HEK293 (cell line): ENCODE results near the gene SPATA33.

Experiments
- CTCF ChIA-PET: fragments of 350-600 bp; formaldehyde crosslinking; extraction: SDS; loops from one replicate; lab custom pipeline; 2021; ENCODE audit warnings: antibody characterized with exemption; lab: Yijun Ruan, JAX
- POLR2A ChIA-PET: fragments of 300-600 bp; formaldehyde crosslinking; extraction: SDS; loops from one replicate; lab custom pipeline; 2020; ENCODE audit warnings: antibody characterized with exemption, inconsistent platforms; lab: Yijun Ruan, JAX
- H3K27ac ChIP-seq: fragments of 200-500 bp; sonication (Bioruptor generic); 2 replicates; pipeline ENCODE4 v1.5.1; 2014; ENCODE audit warnings: low read depth, low read length, control low read depth, inconsistent platforms; ENCODE audit errors: extremely low read depth
- H3K36me3 ChIP-seq, 2 experiments: fragments of 200-500 bp in 1 of 2; sonication (Bioruptor generic) in 1 of 2; 1 replicate in 1 of 2; 2 replicates in 1 of 2; pipeline ENCODE4 v1.5.1; 2014 to 2017; ENCODE audit warnings: inconsistent platforms in 2 of 2, low read length in 2 of 2; ENCODE audit not compliant: control insufficient read depth in 2 of 2, insufficient read depth in 1 of 2
- H3K4me1 ChIP-seq: fragments of 200-500 bp; sonication (Bioruptor generic); 2 replicates; pipeline ENCODE4 v1.5.1; 2014; ENCODE audit warnings: mild to moderate bottlenecking, low read length, inconsistent platforms; ENCODE audit not compliant: control insufficient read depth, insufficient read depth
- H3K4me3 ChIP-seq: 2 replicates; pipeline ENCODE4 v1.5.1; 2011; ENCODE audit warnings: low read depth, mild to moderate bottlenecking, control low read depth, low read length, moderate library complexity
- H3K9me3 ChIP-seq: fragments of 200-500 bp; sonication (Bioruptor generic); 2 replicates; pipeline ENCODE4 v1.5.1; 2014; ENCODE audit warnings: low read depth, low read length, inconsistent platforms; ENCODE audit not compliant: control insufficient read depth, insufficient read depth
- EGR2 ChIP-seq: fragments of 450-650 bp; formaldehyde crosslinking; IDR thresholded peaks from 2 replicates; pipeline ENCODE4 v1.5.1; 2016; ENCODE audit warnings: low read depth, missing biosample characterization, missing genetic modification characterization
- HIC1 ChIP-seq: fragments of 450-650 bp; formaldehyde crosslinking; IDR thresholded peaks from 2 replicates; pipeline ENCODE4 v1.5.1; 2016; ENCODE audit warnings: missing biosample characterization, missing genetic modification characterization
- PRDM1 ChIP-seq: fragments of 450-650 bp; formaldehyde crosslinking; IDR thresholded peaks from 2 replicates; pipeline ENCODE4; 2016; ENCODE audit warnings: missing biosample characterization, missing genetic modification characterization
- SCRT2 ChIP-seq: fragments of 450-650 bp; formaldehyde crosslinking; IDR thresholded peaks from 2 replicates; pipeline ENCODE4 v1.5.1; 2016; ENCODE audit warnings: missing biosample characterization, missing genetic modification characterization
- SP3 ChIP-seq: fragments of 450-650 bp; formaldehyde crosslinking; IDR thresholded peaks from 2 replicates; pipeline ENCODE4 v1.5.1; 2016; ENCODE audit warnings: missing biosample characterization, missing genetic modification characterization
- ZBTB48 ChIP-seq: fragments of 450-650 bp; formaldehyde crosslinking; IDR thresholded peaks from 2 replicates; pipeline ENCODE4 v1.5.1; 2016; ENCODE audit warnings: missing biosample characterization, missing genetic modification characterization
- ZBTB7A ChIP-seq: fragments of 450-650 bp; formaldehyde crosslinking; IDR thresholded peaks from 2 replicates; pipeline ENCODE4 v1.5.1; 2016; ENCODE audit warnings: low read depth, missing biosample characterization, missing genetic modification characterization
- ZIC2 ChIP-seq: fragments of 450-650 bp; formaldehyde crosslinking; IDR thresholded peaks from 2 replicates; pipeline ENCODE4 v1.5.1; 2016; ENCODE audit warnings: missing biosample characterization, missing genetic modification characterization
- ZNF175 ChIP-seq: fragments of 450-650 bp; formaldehyde crosslinking; IDR thresholded peaks from 2 replicates; pipeline ENCODE4 v1.5.1; 2016; ENCODE audit warnings: missing biosample characterization, missing genetic modification characterization
- ZNF184 ChIP-seq: fragments of 450-650 bp; IDR thresholded peaks from 2 replicates; pipeline ENCODE4 v1.5.1; 2018; ENCODE audit warnings: missing biosample characterization, mild to moderate bottlenecking, missing genetic modification characterization
- ZNF423 ChIP-seq: fragments of 450-650 bp; formaldehyde crosslinking; IDR thresholded peaks from 2 replicates; pipeline ENCODE4 v1.5.1; 2016; ENCODE audit warnings: missing biosample characterization, missing genetic modification characterization
- ZNF558 ChIP-seq: fragments of 450-650 bp; formaldehyde crosslinking; IDR thresholded peaks from 2 replicates; pipeline ENCODE4 v1.5.1; 2016; ENCODE audit warnings: missing biosample characterization, missing genetic modification characterization
- ZNF561 ChIP-seq: fragments of 450-650 bp; IDR thresholded peaks from 2 replicates; pipeline ENCODE4 v1.5.1; 2018; ENCODE audit warnings: missing biosample characterization, missing genetic modification characterization, borderline replicate concordance
- ZNF621 ChIP-seq: fragments of 450-650 bp; formaldehyde crosslinking; IDR thresholded peaks from 2 replicates; pipeline ENCODE4 v1.5.1; 2017; ENCODE audit warnings: missing biosample characterization, missing genetic modification characterization
- ZNF692 ChIP-seq: fragments of 450-650 bp; formaldehyde crosslinking; IDR thresholded peaks from 2 replicates; pipeline ENCODE4 v1.5.1; 2016; ENCODE audit warnings: missing biosample characterization, missing genetic modification characterization
- ZNF776 ChIP-seq: fragments of 450-650 bp; formaldehyde crosslinking; IDR thresholded peaks from 2 replicates; pipeline ENCODE4 v1.5.0; 2017; ENCODE audit warnings: missing biosample characterization, missing genetic modification characterization, borderline replicate concordance
- ZSCAN23 ChIP-seq: fragments of 450-650 bp; formaldehyde crosslinking; IDR thresholded peaks from 2 replicates; pipeline ENCODE4 v1.5.1; 2016; ENCODE audit warnings: missing biosample characterization, missing genetic modification characterization
- TF ChIP-seq, protein P1 (sequence below): fragments of 450-650 bp; formaldehyde crosslinking; IDR thresholded peaks from 2 replicates; pipeline ENCODE4 v1.5.1; 2016; ENCODE audit warnings: missing biosample characterization, missing genetic modification characterization
- TF ChIP-seq, protein P2 (sequence below): fragments of 450-650 bp; formaldehyde crosslinking; optimal IDR thresholded peaks from 2 replicates; pipeline ENCODE3; 2016; ENCODE audit warnings: missing biosample characterization, mild to moderate bottlenecking, missing genetic modification characterization
- TF ChIP-seq, protein P3 (sequence below): fragments of 450-650 bp; formaldehyde crosslinking; IDR thresholded peaks from 2 replicates; pipeline ENCODE4 v1.5.1; 2017; ENCODE audit warnings: missing biosample characterization, mild to moderate bottlenecking, missing genetic modification characterization, moderate library complexity
- TF ChIP-seq, protein P4 (sequence below): fragments of 450-650 bp; formaldehyde crosslinking; IDR thresholded peaks from 2 replicates; pipeline ENCODE4 v1.5.1; 2016; ENCODE audit warnings: missing biosample characterization, missing genetic modification characterization

The SPATA33 gene

GRCh38 chr16:89700649-89701424 lies 43.2 kb downstream of the SPATA33 start (continued):
- peak; percentile 28; the same call in 1 of the 2 replicates for TF ChIP-seq ZIC2 (tag by site-specific recombination)
- TF ChIP-seq EGR2 (tag by site-specific recombination) = peak; percentile 3; the same call in 1 of the 2 replicates
- TF ChIP-seq, protein P1, sequence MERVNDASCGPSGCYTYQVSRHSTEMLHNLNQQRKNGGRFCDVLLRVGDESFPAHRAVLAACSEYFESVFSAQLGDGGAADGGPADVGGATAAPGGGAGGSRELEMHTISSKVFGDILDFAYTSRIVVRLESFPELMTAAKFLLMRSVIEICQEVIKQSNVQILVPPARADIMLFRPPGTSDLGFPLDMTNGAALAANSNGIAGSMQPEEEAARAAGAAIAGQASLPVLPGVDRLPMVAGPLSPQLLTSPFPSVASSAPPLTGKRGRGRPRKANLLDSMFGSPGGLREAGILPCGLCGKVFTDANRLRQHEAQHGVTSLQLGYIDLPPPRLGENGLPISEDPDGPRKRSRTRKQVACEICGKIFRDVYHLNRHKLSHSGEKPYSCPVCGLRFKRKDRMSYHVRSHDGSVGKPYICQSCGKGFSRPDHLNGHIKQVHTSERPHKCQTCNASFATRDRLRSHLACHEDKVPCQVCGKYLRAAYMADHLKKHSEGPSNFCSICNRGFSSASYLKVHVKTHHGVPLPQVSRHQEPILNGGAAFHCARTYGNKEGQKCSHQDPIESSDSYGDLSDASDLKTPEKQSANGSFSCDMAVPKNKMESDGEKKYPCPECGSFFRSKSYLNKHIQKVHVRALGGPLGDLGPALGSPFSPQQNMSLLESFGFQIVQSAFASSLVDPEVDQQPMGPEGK (tag by site-specific recombination) = peak; percentile 75
- TF ChIP-seq, protein P2, sequence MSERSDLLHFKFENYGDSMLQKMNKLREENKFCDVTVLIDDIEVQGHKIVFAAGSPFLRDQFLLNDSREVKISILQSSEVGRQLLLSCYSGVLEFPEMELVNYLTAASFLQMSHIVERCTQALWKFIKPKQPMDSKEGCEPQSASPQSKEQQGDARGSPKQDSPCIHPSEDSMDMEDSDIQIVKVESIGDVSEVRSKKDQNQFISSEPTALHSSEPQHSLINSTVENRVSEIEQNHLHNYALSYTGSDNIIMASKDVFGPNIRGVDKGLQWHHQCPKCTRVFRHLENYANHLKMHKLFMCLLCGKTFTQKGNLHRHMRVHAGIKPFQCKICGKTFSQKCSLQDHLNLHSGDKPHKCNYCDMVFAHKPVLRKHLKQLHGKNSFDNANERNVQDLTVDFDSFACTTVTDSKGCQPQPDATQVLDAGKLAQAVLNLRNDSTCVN (tag by site-specific recombination) = peak; percentile 77
- peak; percentile 47; the same call in 1 of the 2 replicates for TF ChIP-seq HIC1 (tag by site-specific recombination)
- TF ChIP-seq ZBTB7A (tag by site-specific recombination) = peak; percentile 46
- TF ChIP-seq ZNF692 = peak; percentile 68
- TF ChIP-seq ZNF184 = no peak
- TF ChIP-seq ZNF175 (tag by site-specific recombination) = no peak

DNA sequence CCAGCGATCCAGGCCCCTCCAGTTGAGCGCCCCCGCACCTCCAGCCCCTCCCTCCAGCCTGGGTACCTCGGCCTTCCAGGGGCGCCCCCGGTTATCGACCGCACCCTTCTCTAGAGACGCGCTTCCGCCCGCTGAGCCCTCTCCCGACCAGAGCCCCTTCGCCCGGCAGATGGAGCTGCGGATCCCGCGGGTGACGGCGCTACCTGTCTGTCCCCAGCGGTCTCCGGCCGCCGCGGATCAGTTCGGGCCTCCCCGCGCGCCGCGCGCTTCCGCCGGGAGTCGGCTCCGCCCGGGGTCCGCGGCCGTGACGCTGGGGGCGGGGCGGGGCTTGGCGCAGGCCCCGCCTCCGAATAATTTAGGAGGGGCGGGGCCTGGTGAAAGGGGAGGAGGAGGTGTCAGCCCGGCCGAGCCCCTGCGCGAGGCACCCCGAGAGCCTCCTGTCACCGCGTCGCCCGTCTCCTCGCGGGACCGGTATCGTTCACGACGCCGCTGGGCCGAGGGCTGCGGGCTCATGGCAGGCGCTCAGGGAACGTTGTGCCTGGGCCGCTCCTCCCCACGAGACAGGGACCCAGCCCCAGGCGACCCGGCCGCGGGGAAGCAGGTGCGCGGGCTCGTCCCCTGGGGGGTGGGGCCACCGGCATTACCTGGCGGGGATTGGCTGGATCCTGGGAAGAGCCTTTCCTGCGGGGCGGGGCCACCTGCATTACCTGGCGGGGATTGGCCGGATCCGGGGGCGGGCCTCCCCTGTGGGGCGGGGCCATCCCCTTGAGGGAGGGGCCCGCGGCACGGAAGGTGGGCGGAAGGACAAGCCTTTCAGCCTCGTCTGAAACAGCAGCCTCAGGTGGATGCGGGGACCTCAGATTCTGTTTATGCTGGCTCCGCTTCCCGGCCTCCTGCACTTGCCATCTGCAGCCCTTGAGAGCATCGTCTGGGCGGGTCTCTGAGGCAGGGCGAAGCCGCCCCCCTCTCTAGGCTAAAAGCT lies 44.1 kb downstream of the SPATA33 start, which contains the start of gene SPATA2L:
TSS of gene SPATA2L (minus strand) at position 281 of the 982 bp plus-strand sequence. CDS start 473 bp downstream, outside the sequence.
- ChIA-PET POLR2A (interaction anchor here (0.7 to 2.5 kb wide), 5 partner anchors 15 to 220 kb away, joined by 3 to 17 read pairs (median 7); partner anchors contain the start of gene CDK10), CTCF (interaction anchor here (0.6 to 1.1 kb wide), 4 partner anchors 9 to 393 kb away, joined by 3 to 4 read pairs (median 3); no protein-coding TSS in a partner anchor)
- Histone ChIP-seq H3K4me1 (peaks cover 8% of the 10 kb centered on the region), H3K27ac (peak within 1 kb of the TSS; percentile 65), H3K9me3 (no peaks in the 10 kb centered on the region), H3K36me3 (peaks cover 0 to 21% of the 10 kb centered on the region in 2 experiments; a peak in 2 of 3 replicates), H3K4me3 (peak within 1 kb of the TSS; percentile 68)
- no peak for TF ChIP-seq ZNF561
- TF ChIP-seq SP3 (tag by site-specific recombination) = peak; percentile 96
- TF ChIP-seq ZNF423 (tag by site-specific recombination) = peak; percentile 17; the same call in 1 of the 2 replicates
- TF ChIP-seq ZSCAN23 (tag by site-specific recombination) = no peak
- TF ChIP-seq EGR2 (tag by site-specific recombination) = peak; percentile 46; the same call in 1 of the 2 replicates
- TF ChIP-seq ZBTB48 (tag by site-specific recombination) = no peak
- no peak for TF ChIP-seq ZNF776
- TF ChIP-seq, protein P3, sequence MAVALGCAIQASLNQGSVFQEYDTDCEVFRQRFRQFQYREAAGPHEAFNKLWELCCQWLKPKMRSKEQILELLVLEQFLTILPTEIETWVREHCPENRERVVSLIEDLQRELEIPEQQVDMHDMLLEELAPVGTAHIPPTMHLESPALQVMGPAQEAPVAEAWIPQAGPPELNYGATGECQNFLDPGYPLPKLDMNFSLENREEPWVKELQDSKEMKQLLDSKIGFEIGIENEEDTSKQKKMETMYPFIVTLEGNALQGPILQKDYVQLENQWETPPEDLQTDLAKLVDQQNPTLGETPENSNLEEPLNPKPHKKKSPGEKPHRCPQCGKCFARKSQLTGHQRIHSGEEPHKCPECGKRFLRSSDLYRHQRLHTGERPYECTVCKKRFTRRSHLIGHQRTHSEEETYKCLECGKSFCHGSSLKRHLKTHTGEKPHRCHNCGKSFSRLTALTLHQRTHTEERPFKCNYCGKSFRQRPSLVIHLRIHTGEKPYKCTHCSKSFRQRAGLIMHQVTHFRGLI = peak; percentile 43; the same call in 1 of the 2 replicates
- TF ChIP-seq ZNF558 (tag by site-specific recombination) = no peak
- TF ChIP-seq SCRT2 (tag by site-specific recombination) = peak; percentile 70; the same call in 1 of the 2 replicates
- TF ChIP-seq, protein P4, sequence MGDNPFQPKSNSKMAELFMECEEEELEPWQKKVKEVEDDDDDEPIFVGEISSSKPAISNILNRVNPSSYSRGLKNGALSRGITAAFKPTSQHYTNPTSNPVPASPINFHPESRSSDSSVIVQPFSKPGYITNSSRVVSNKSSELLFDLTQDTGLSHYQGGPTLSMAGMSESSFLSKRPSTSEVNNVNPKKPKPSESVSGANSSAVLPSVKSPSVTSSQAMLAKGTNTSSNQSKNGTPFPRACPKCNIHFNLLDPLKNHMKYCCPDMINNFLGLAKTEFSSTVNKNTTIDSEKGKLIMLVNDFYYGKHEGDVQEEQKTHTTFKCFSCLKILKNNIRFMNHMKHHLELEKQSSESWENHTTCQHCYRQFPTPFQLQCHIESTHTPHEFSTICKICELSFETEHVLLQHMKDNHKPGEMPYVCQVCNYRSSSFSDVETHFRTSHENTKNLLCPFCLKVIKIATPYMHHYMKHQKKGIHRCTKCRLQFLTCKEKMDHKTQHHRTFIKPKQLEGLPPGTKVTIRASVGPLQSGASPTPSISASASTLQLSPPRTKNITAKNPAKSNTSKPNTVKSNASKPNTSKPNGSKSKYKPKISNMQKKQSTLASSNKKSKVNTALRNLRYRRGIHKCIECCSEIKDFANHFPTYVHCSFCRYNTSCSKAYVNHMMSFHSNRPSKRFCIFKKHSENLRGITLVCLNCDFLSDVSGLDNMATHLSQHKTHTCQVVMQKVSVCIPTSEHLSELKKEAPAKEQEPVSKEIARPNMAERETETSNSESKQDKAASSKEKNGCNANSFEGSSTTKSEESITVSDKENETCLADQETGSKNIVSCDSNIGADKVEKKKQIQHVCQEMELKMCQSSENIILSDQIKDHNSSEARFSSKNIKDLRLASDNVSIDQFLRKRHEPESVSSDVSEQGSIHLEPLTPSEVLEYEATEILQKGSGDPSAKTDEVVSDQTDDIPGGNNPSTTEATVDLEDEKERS (tag by site-specific recombination) = no peak
- TF ChIP-seq PRDM1 = no peak
- no peak for TF ChIP-seq ZNF621 (tag by site-specific recombination)
